ENCODE results near the gene SOHLH2. TPM values are rescaled to one million over a fixed set of nuclear protein-coding genes. Genes with fewer than 3 reads are reported as not detected.

The SOHLH2 gene
- 1 to 10 TPM in 2 of 3 donors, under 1 TPM in 1; 0.72 to 3.4 (median 3.0) TPM for polyA plus RNA-seq (ENCODE audit: insufficient read length in 3 of 3)

- no peak for DNase-seq (ENCODE audit: low read depth in 3 of 3, low spot score in 2 of 3)
Observed at GRCh38 chr13:36214163-36214921, at the start of gene SOHLH2. SOHLH2 (minus strand) TSS chr13:36214556; CDS start chr13:36214526, 30 bp downstream.

GRCh38 chr13:36261976-36262375, 47.6 kb upstream of the SOHLH2 start:
- no peak for DNase-seq (ENCODE audit: low read depth in 3 of 3, low spot score in 2 of 3)

- no peak for DNase-seq (ENCODE audit: low read depth in 3 of 3, low spot score in 2 of 3)
Observed at GRCh38 chr13:36261011-36261410, 46.7 kb upstream of the SOHLH2 start.

GRCh38 chr13:36259361-36260137, 45.2 kb upstream of the SOHLH2 start:
- no peak for DNase-seq (ENCODE audit: low read depth in 3 of 3, low spot score in 2 of 3)

- DNase-seq (ENCODE audit: low read depth in 3 of 3, low spot score in 2 of 3): no peak
Observed at GRCh38 chr13:36258831-36259230, 44.5 kb upstream of the SOHLH2 start.

- no peak for DNase-seq (ENCODE audit: low read depth in 3 of 3, low spot score in 2 of 3)
Observed at GRCh38 chr13:36251526-36251925, 37.2 kb upstream of the SOHLH2 start.

GRCh38 chr13:36251017-36251416, 36.7 kb upstream of the SOHLH2 start:
- no peak for DNase-seq (ENCODE audit: low read depth in 3 of 3, low spot score in 2 of 3)

GRCh38 chr13:36248700-36249099, 34.3 kb upstream of the SOHLH2 start:
- DNase-seq (ENCODE audit: low read depth in 3 of 3, low spot score in 2 of 3): no peak

- no peak for DNase-seq (ENCODE audit: low read depth in 3 of 3, low spot score in 2 of 3)
Observed at GRCh38 chr13:36244990-36245389, 30.6 kb upstream of the SOHLH2 start.

- DNase-seq (ENCODE audit: low read depth in 3 of 3, low spot score in 2 of 3): no peak
Observed at GRCh38 chr13:36244073-36244472, 29.7 kb upstream of the SOHLH2 start.

GRCh38 chr13:36242761-36243160, 28.4 kb upstream of the SOHLH2 start:
- no peak for DNase-seq (ENCODE audit: low read depth in 3 of 3, low spot score in 2 of 3)

- DNase-seq (ENCODE audit: low read depth in 3 of 3, low spot score in 2 of 3): no peak
Observed at GRCh38 chr13:36231236-36231635, 16.9 kb upstream of the SOHLH2 start.

- no peak for DNase-seq (ENCODE audit: low read depth in 3 of 3, low spot score in 2 of 3)
Observed at GRCh38 chr13:36224730-36225129, 10.4 kb upstream of the SOHLH2 start.

GRCh38 chr13:36219883-36220282, 5.5 kb upstream of the SOHLH2 start:
- DNase-seq (ENCODE audit: low read depth in 3 of 3, low spot score in 2 of 3): no peak

GRCh38 chr13:36217456-36217855, 3.1 kb upstream of the SOHLH2 start:
- DNase-seq (ENCODE audit: low read depth in 3 of 3, low spot score in 2 of 3): no peak

GRCh38 chr13:36212789-36213188, 1.6 kb downstream of the SOHLH2 start:
- DNase-seq (ENCODE audit: low read depth in 3 of 3, low spot score in 2 of 3): no peak

- DNase-seq (ENCODE audit: low read depth in 3 of 3, low spot score in 2 of 3): no peak
Observed at GRCh38 chr13:36211567-36211966, 2.8 kb downstream of the SOHLH2 start.

- no peak for DNase-seq (ENCODE audit: low read depth in 3 of 3, low spot score in 2 of 3)
Observed at GRCh38 chr13:36210738-36211137, 3.6 kb downstream of the SOHLH2 start.

GRCh38 chr13:36207672-36208071, 6.7 kb downstream of the SOHLH2 start:
- no peak for DNase-seq (ENCODE audit: low read depth in 3 of 3, low spot score in 2 of 3)

- no peak for DNase-seq (ENCODE audit: low read depth in 3 of 3, low spot score in 2 of 3)
Observed at GRCh38 chr13:36193151-36193855, 21.1 kb downstream of the SOHLH2 start.

- no peak for DNase-seq (ENCODE audit: low read depth in 3 of 3, low spot score in 2 of 3)
Observed at GRCh38 chr13:36192166-36192565, 22.2 kb downstream of the SOHLH2 start.
